ENCODE data around the gene CCDC148. TPM values are rescaled to one million over a fixed set of nuclear protein-coding genes. Genes with fewer than 3 reads are reported as not detected.

The CCDC148 gene
- polyA plus RNA-seq, 2 of the 4 experiments (the other 2 are of a cell fraction), result 0.41 to 0.85 TPM

- no peak for TF ChIP-seq BHLHE40 (IDR thresholded peaks at IDR 0.05; ENCODE audit: low read depth, low read length)
- TF ChIP-seq KDM5A (IDR thresholded peaks at IDR 0.05), result no peak
- no peak for TF ChIP-seq POLR2AphosphoS2 (conservative IDR thresholded peaks at IDR 0.05; ENCODE audit: low read length)
- no peak for TF ChIP-seq RARB (CRISPR knock-in tag; IDR thresholded peaks at IDR 0.05)
- no peak for TF ChIP-seq HDAC2 (IDR thresholded peaks at IDR 0.05)
- TF ChIP-seq RFX5 (IDR thresholded peaks at IDR 0.05), result no peak
- no peak for TF ChIP-seq REST (IDR thresholded peaks at IDR 0.05)
- no peak for TF ChIP-seq ZSCAN20 (CRISPR knock-in tag; IDR thresholded peaks at IDR 0.05)
- ChIA-PET CTCF (no interaction called here), POLR2A (no interaction called here)
- no peak for FAIRE-seq
- no peak for DNase-seq (ENCODE audit: low read depth in 1 of 2, low spot score in 1 of 2)
- no peak for ATAC-seq
- H3K27ac ChIP-seq, result no peak overlapping the region
- 22% methylated on average over 2 of the region's 2 CpGs for WGBS (ENCODE audit: missing lambda C conversion rate)
- H3K4me1 ChIP-seq, result no peaks in the 10 kb centered on the region
- H3K4me3 ChIP-seq, result no peak overlapping the region
- H3K4me2 ChIP-seq, result no peak overlapping the region
- H3K9me3 ChIP-seq, result no peaks in the 10 kb centered on the region
Measured at GRCh38 chr2:158291544-158292180, 164.9 kb downstream of the CCDC148 start.

GRCh38 chr2:158290225-158290624 is 166.3 kb downstream of the CCDC148 start:
- H3K4me1 ChIP-seq, result no peaks in the 10 kb centered on the region
- POLR2A ChIA-PET, result no interaction called here
- ATAC-seq, result no peak
- CTCF ChIA-PET, result interaction anchor here (0.8 kb wide), 1 partner anchor 141 kb away, joined by 3 read pairs; no protein-coding TSS in a partner anchor
- FAIRE-seq, result no peak
- WGBS (ENCODE audit: missing lambda C conversion rate), result 41% methylated on average over 5 of the region's 5 CpGs
- DNase-seq (ENCODE audit: low read depth in 1 of 2, low spot score in 1 of 2), result no peak
- no peak overlapping the region for H3K27ac ChIP-seq
- TF ChIP-seq MYC (IDR thresholded peaks at IDR 0.05; ENCODE audit: borderline replicate concordance, low read length) (no peak), TFCP2L1 (CRISPR knock-in tag; IDR thresholded peaks at IDR 0.05) (no peak), CBX8 (IDR thresholded peaks at IDR 0.05) (no peak), ESRRA (IDR thresholded peaks at IDR 0.05; ENCODE audit: borderline replicate concordance, low read length) (no peak), HOXB13 (CRISPR knock-in tag; IDR thresholded peaks at IDR 0.05; ENCODE audit: low read depth) (no peak), RAD21 (conservative IDR thresholded peaks at IDR 0.05 in 1 of 2, IDR thresholded peaks at IDR 0.05 in 1 of 2) (no peak), JUN (IDR thresholded peaks at IDR 0.05) (no peak), HDAC2 (IDR thresholded peaks at IDR 0.05) (no peak), GATA3 (IDR thresholded peaks at IDR 0.05; ENCODE audit: borderline replicate concordance) (no peak), HOXA7 (CRISPR knock-in tag; IDR thresholded peaks at IDR 0.05) (no peak), MAX (IDR thresholded peaks at IDR 0.05) (no peak), POLR2AphosphoS2 (conservative IDR thresholded peaks at IDR 0.05; ENCODE audit: low read length) (no peak)
- TF ChIP-seq, protein P1, sequence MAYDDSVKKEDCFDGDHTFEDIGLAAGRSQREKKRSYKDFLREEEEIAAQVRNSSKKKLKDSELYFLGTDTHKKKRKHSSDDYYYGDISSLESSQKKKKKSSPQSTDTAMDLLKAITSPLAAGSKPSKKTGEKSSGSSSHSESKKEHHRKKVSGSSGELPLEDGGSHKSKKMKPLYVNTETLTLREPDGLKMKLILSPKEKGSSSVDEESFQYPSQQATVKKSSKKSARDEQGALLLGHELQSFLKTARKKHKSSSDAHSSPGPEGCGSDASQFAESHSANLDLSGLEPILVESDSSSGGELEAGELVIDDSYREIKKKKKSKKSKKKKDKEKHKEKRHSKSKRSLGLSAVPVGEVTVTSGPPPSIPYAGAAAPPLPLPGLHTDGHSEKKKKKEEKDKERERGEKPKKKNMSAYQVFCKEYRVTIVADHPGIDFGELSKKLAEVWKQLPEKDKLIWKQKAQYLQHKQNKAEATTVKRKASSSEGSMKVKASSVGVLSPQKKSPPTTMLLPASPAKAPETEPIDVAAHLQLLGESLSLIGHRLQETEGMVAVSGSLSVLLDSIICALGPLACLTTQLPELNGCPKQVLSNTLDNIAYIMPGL (CRISPR knock-in tag; IDR thresholded peaks at IDR 0.05; ENCODE audit: borderline replicate concordance), result no peak
- no peak overlapping the region for H3K4me2 ChIP-seq
- no peaks in the 10 kb centered on the region for H3K9me3 ChIP-seq
- no peak overlapping the region for H3K4me3 ChIP-seq
